ENCODE results near the gene MYO15A. TPM values are rescaled to one million over a fixed set of nuclear protein-coding genes. Genes with fewer than 3 reads are reported as not detected.

The MYO15A gene
- total RNA-seq, 1 donor from 2014 or later: 6.1 TPM

- Histone ChIP-seq H3K4me3 (no peak overlapping the region), H3K27ac (no peak overlapping the region), H3K36me3 (no peaks in the 10 kb centered on the region), H3K9me3 (no peaks in the 10 kb centered on the region), H3K27me3 (no peaks in the 10 kb centered on the region), H3K4me1 (no peaks in the 10 kb centered on the region)
- TF ChIP-seq POLR2A (IDR thresholded peaks at IDR 0.05) (no peak), POLR2AphosphoS5 (IDR thresholded peaks at IDR 0.05; ENCODE audit: insufficient read depth in 1 of 2, low read depth in 1 of 2) (no peak), CTCF (IDR thresholded peaks at IDR 0.05) (no peak)
- intact Hi-C loops (cut with DNase I): no loop called here
- no peak for DNase-seq (ENCODE audit: extremely low spot score in 2 of 2)
Measured at GRCh38 chr17:18117982-18118975, 9.7 kb downstream of the MYO15A start.

- no peaks in the 10 kb centered on the region for H3K4me1 ChIP-seq
- TF ChIP-seq POLR2AphosphoS5 (IDR thresholded peaks at IDR 0.05; ENCODE audit: insufficient read depth in 1 of 2, low read depth in 1 of 2): no peak
- no peak for TF ChIP-seq CTCF (IDR thresholded peaks at IDR 0.05)
- TF ChIP-seq POLR2A (IDR thresholded peaks at IDR 0.05): no peak
- intact Hi-C loops (cut with DNase I): no loop called here
- H3K4me3 ChIP-seq: no peak overlapping the region
- no peaks in the 10 kb centered on the region for H3K36me3 ChIP-seq
- no peaks in the 10 kb centered on the region for H3K9me3 ChIP-seq
- H3K27ac ChIP-seq: no peak overlapping the region
- no peak for DNase-seq (ENCODE audit: extremely low spot score in 2 of 2)
- no peaks in the 10 kb centered on the region for H3K27me3 ChIP-seq
Measured at GRCh38 chr17:18119166-18119745, 10.7 kb downstream of the MYO15A start.

GRCh38 chr17:18119938-18120337 is 11.4 kb downstream of the MYO15A start:
- TF ChIP-seq POLR2A (IDR thresholded peaks at IDR 0.05): no peak
- TF ChIP-seq POLR2AphosphoS5 (IDR thresholded peaks at IDR 0.05; ENCODE audit: insufficient read depth in 1 of 2, low read depth in 1 of 2): no peak
- no peak for TF ChIP-seq CTCF (IDR thresholded peaks at IDR 0.05)
- Histone ChIP-seq H3K27ac (no peak overlapping the region), H3K4me1 (no peaks in the 10 kb centered on the region), H3K27me3 (no peaks in the 10 kb centered on the region), H3K4me3 (no peak overlapping the region), H3K36me3 (no peaks in the 10 kb centered on the region), H3K9me3 (no peaks in the 10 kb centered on the region)
- intact Hi-C loops (cut with DNase I): no loop called here
- DNase-seq (ENCODE audit: extremely low spot score in 2 of 2): no peak

DNA sequence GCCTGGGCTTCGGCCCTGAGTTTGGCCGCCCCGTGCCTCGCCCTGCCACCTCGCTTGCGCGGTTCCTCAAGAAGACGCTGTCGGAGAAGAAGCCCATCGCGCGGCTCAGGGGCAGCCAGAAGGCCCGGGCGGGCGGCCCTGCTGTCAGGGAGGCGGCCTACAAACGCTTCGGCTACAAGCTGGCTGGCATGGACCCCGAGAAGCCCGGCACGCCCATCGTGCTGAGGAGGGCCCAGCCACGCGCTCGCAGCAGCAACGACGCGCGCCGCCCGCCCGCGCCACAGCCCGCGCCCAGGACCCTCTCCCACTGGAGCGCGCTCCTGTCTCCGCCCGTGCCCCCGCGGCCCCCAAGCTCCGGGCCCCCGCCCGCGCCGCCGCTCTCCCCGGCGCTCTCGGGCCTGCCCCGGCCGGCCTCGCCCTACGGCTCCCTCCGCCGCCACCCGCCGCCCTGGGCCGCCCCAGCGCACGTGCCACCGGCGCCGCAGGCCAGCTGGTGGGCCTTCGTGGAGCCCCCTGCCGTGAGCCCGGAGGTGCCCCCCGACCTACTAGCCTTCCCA is 12.0 kb downstream of the MYO15A start:
- no peak for DNase-seq (ENCODE audit: extremely low spot score in 2 of 2)
- Histone ChIP-seq H3K4me3 (no peak overlapping the region), H3K36me3 (no peaks in the 10 kb centered on the region), H3K27me3 (no peaks in the 10 kb centered on the region), H3K4me1 (no peaks in the 10 kb centered on the region), H3K9me3 (no peaks in the 10 kb centered on the region), H3K27ac (no peak overlapping the region)
- no peak for TF ChIP-seq POLR2AphosphoS5 (IDR thresholded peaks at IDR 0.05; ENCODE audit: insufficient read depth in 1 of 2, low read depth in 1 of 2)
- TF ChIP-seq CTCF (IDR thresholded peaks at IDR 0.05): no peak
- no peak for TF ChIP-seq POLR2A (IDR thresholded peaks at IDR 0.05)
- intact Hi-C loops (cut with DNase I): no loop called here
